NCI-H524 (cell line): ENCODE measurements around the gene PTPN14.
"Not testable (repeated sequence)": the region's sequence is repeated elsewhere in the genome, so short reads cannot be mapped to it uniquely, and the experiment has no call there.

Source experiments
- DNase-seq, 2 experiments: peaks; one replicate each; lab custom pipeline; 2025; lab: John Stamatoyannopoulos, UW

Gene PTPN14

GRCh38 chr1:214541693-214542092 is 9.7 kb downstream of the PTPN14 start:
- no peak for DNase-seq

DNA sequence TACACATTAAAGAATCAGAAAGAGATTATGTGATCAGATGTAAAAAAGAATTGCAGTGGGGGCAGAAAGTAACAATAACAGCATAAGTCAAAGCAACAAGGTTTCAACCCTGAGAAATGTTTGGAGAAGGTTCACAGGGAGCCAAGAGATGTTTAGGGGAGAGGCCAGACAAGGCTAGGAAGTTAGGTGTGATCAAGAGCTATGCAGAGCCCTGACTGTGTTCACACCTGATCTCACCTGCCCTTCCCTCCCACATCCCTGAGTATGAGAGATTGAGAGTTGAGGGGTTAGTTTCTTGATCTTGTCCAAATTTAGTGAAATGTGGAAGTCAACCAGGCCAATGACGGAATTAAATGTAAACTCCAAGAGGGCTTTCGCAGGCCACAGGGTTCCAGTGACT is 10.2 kb downstream of the PTPN14 start:
- no peak for DNase-seq

DNA sequence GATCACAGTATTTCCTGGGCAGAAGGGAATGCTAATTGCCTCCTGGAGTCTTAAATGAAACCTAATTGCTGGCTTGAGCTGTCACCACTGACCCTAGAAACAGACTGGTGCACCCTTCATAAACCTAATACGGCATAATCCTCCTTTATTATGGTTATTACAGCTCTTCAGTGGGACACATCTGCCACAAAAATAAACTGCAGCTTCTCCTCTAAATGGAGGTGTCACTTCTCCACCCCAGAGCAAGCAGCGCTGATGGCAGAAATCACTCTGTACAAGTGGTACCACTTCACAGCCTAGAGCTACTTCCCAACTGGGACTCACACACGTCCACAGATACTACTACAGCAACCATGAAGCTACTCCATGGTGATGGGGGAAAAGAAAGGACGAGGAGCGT is 11.1 kb downstream of the PTPN14 start:
- DNase-seq = peak; percentile 94 to 99

DNA sequence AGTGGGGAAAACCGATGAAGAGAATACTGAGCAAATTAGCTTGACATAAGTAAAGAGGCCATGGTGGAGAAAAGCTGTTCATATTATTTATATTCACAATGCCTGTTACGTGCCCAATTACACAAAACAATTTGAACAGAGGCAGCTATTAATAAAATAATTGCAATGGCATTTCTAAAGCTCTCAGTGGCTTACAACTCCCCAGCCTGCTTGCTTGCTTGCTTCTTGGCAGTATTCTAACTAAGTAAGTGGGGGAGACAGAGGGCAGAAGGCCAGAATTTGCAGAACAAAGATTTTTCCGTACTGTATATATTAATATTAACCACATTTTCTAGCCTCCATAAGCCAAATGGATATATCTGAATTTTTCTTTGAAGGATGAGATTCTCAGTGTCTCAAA is 12.9 kb downstream of the PTPN14 start:
- peak in 1 of 2 experiments; percentile 8 for DNase-seq

- DNase-seq = no peak
Measured at GRCh38 chr1:214537872-214538473, 13.4 kb downstream of the PTPN14 start.

DNA sequence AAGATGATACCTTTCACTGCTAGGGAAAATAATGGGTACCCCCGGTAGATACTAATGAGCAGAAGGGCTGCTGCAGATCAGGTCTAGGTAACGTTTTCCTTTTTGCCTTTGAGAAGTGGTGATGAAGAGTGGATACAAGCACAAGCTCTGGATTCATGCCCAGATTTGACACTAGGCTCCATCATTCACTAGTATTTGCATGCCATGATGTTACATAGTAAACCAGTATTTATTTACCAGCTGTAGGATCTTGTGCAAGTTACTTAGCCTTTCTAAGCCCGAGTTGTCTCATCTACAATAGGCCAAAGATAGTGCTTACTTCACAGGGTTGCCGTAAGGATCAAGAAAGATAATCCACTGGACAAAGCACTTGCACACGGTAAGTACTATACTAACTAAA is 14.2 kb downstream of the PTPN14 start:
- DNase-seq = peak in 1 of 2 experiments; percentile 42

DNA sequence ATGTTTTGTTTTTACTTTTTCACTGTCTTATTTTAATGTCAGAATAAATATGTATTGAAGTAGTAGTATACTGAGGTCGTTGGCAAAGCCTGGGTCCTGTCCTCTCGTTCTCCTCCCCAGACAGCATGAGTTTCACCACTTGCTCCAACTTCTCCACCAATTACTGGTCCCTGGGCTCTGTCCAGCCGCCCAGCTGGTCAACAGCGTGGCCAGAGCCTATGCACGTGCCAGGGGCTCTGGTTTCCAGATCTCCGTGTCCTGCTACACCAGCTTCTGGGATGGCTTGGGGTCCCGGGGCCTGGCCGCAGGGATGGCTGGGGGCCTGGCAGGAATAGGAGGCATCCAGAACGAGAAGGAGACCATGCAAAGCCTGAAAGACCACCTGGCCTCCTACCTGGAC is 19.3 kb downstream of the PTPN14 start:
- DNase-seq = no peak

DNA sequence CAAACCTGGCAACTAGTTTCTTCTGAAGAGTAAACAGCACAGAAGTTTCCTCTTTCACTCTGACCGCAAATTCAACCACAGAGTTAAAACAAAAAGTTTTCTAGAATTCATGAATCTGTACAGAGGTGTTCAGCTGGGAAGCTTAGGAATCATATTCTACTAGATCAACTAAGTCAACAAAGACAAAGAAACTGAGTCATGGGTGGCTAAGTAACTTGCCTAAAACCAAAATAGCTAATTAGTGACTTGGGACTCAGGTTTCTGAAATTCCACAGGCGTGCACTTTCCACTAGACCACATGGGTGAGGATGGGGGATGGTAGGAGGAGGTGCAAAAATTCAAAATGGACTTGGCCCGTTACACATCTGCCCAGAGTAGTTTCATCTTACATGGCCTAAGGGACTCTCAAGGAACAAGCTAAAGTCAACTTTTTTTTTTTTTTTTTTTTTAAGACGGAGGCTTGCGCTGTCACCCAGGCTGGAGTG is 25.8 kb downstream of the PTPN14 start:
- no peak for DNase-seq

DNA sequence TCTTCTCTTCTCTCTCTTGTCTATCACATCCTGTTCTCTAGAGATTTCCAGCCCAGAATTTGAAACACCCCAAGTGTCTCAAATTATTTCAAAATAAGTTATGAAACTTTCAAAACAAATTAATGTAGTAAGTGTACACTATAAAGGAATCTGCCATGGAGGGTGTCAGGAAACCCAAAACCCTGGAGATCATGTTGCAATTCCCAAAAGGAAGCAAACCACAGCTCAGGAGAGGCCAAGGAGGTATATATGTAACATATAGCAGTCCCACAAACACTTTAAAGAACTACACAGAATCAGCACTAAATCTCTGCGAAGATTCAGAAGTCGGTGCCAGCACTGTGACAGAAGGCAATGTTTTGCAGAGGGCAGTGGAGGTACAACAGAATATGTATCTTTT is 26.6 kb downstream of the PTPN14 start:
- DNase-seq = no peak

DNA sequence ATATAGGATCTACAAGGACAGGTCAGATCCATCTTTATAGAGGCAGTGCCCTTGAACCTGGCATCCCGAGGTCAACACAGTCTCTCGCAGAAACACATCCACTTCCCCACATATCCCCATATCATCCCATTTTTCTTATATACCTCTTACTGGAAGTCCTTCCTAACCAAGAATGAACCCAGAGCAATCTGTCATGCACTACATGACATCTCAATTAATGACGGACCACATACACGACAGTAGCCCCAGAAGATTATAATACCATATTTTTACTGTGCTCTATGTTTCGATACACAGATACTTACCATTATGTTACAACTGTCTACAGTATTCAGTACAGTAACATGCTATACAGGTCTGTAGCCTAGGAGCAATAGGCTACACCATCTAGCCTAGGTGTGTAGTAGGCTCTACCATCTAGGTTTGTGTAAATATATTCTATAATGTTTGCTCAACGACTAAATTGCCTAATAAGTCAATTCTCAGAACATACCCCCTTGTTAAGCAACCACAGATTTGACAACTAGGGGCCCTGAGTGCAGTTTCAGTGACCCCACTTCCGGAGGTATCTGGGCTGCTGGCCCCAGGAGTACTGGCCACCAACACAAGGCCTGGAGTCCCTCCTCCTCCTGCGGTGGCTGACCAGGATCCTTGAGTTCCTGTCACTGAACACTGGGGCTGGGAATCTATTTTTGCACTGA is 28.1 kb downstream of the PTPN14 start:
- DNase-seq = no peak

GRCh38 chr1:214521458-214521857 is 29.9 kb downstream of the PTPN14 start:
- not testable (repeated sequence) for DNase-seq

DNA sequence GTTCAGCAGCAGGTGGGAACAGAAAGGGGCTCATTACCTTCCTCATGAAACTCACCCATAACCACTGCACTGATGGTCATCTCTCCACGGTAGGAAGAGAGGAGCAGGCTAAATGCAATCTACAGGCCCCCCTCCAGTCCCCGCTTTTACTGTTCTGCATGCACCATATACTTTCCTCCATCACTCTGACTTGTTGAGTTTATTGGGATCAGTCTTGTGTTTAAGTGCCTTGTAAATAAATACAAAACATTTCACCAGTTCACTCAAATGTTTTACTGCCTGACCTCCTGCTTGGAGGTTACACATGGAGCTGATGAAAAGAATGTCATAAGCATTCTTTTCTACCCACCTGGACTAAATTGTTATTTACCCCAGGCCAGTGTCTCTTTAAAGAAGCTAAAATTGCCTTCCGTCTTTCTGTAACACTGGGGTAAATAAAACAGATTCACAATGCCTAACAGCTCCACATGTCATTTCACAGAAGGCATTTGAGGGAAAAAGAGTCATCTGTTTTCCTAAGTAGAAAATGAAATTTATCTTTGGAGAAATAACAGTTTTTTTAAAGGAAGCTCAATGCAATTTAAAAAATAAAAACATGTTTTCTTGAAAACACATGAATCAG is 30.7 kb downstream of the PTPN14 start:
- no peak for DNase-seq

- DNase-seq = no peak
Measured at GRCh38 chr1:214518361-214518760, 33.0 kb downstream of the PTPN14 start.

GRCh38 chr1:214516434-214517326 is 34.7 kb downstream of the PTPN14 start:
- no peak for DNase-seq

GRCh38 chr1:214515544-214516433 is 35.6 kb downstream of the PTPN14 start:
- no peak for DNase-seq

DNA sequence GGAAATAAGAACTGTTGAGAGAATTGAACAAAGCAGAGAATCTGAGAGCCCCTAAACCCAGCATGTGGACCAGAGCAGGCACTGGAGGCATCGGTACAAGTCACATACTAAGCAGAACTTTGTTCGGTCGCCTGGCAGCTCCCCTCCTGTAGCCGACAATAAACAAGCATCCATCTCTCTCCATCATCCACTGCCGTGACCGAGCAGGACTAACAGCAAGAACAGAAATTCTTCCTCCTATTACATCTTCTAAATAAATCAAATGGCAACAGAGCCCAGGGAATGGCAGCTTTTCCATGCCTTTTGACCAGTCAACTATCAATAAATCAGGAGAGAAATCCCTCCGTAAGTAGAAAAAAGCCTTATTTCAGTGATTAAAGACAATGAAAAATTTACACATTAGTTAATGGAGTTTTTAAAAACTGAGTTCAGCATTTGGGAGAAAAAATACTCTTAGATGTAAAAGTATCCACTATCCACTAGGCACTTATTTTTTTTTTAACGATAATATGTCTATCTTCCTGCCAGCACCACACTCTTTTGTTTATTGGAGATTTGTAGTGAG is 36.5 kb downstream of the PTPN14 start:
- DNase-seq = no peak

DNA sequence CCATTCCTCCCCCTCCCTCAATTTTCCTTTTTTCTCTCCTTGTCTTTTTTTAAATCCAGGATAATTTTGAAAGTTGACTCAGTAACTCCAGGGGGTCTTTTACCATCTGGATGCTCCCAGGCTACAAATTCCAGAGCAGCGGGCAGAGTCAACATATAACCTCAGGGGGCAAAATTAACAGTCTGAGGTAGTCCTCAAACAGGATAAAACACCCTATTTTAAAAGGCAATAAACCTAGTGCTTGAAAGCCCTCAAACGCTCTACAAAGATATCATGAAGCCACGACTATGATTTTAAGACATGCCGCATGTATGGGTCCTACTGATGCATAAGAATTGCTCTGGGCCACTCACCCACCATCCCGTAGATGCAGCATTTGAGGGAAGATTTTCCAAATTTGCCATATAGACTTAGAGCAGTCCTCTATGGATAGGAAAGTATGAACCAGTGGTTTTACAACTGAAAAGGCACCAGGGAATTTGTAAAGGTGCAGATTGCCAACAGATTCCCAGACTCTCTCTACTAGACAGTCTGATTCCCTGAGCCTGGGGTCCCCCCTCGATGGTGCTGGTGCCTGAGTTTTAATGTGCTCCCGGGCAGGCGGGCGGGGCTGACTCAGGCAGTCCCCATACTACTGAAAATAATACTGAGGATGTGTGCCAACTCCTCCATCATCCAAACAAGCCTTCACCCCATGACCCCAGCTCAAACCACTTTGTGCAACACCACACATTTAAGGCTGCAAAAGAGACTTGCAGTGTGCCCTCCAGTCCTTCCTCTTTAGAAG is 37.2 kb downstream of the PTPN14 start:
- DNase-seq = peak; percentile 41

GRCh38 chr1:214513394-214513793 is 38.0 kb downstream of the PTPN14 start:
- DNase-seq = no peak

GRCh38 chr1:214511639-214511998 is 39.8 kb downstream of the PTPN14 start:
- DNase-seq = no peak
